HG03103 (cell line): ENCODE results near the gene TBXAS1.
"Not testable (repeated sequence)": the region's sequence is repeated elsewhere in the genome, so short reads cannot be mapped to it uniquely, and the experiment has no call there.

Experiments used
- ATAC-seq: cut with Tn5 transposase; IDR thresholded peaks from one replicate; pipeline ENCODE4 v1.9.1; 2021; ENCODE audit warnings: low read depth; ENCODE audit not compliant: unreplicated experiment

The TBXAS1 gene

DNA sequence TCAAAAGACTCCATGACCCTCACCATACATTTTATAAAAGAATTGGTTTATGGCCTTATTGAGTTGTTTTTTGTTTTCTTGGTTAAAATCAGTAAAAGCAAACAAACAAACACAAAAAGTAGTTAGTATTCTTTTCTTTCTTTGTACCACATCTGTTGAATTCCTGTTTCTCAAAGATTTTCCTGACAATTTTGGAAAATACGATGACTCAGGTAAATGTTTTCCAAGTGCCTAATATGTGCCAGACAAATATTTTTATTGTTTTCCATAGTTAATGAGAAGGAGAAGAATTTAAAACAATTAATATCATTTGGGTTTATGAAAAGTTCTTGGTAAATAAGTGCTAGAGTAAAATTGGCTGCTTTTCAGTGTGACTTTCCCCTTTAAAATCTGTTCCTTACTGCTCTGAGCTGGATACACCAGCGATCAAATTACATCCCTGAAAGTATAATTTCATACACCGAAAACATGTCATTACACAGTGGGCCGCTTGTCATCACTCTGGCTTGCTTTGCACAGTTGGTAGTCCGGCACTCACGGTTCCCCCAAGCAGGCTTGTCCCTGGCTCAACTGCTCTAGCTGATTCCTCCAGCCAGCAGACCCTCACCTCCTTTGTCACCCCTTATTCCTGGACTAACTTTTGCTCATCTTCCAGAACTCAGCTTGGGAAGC lies 80.5 kb downstream of the TBXAS1 start:
- no peak for ATAC-seq

DNA sequence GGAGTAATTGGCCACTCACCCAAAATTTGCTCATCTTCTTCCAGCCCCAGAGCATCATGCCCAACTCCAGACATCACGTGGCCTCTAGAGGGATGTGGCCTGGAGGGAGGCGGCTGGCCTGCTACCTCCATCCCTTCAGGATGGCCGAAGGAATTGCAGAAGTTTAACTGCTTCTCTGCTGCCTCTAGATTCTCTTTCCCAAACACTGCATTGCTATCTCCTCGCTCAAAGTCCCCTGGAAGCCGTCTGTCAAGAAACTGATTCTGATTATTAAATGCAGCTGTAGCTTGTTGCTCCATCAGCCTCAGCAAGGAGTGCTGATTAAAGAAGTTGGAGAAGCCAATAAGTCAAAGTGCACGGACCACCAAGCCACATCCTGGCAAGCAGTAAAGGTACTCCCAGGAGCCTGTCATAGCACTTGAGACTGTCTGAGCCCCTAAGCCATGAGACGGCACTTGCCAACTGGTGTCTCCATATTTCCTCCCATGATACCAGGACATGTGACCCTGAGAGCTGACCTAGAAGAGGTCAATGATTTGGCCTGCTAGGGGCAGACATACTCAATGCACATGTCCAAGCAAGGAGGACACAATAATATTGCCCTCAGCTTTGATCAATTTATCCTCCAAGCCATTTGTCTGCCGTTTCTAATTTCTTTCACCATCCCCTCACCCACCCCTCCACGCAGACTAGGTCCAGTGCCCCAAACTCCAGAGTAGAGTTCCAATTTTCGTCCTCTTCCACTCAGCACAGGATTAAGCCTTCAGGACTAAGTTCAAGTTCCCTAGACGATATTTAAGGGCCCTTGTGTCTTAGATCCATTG lies 84.2 kb downstream of the TBXAS1 start:
- no peak for ATAC-seq

DNA sequence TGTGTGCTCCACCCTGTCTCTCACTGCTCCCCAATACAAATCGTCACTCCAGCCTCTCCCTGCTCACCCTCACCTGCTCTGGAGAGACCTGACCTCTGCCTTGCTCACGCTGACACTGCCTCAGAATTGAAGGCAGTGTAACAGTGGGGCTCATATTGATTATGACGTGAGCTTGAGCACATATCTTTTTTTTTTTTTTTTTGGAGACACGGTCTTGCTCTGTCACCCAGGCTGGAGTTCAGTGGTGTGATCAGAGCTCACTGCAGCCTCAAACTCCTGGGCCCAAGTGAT lies 84.7 kb downstream of the TBXAS1 start:
- no peak for ATAC-seq

DNA sequence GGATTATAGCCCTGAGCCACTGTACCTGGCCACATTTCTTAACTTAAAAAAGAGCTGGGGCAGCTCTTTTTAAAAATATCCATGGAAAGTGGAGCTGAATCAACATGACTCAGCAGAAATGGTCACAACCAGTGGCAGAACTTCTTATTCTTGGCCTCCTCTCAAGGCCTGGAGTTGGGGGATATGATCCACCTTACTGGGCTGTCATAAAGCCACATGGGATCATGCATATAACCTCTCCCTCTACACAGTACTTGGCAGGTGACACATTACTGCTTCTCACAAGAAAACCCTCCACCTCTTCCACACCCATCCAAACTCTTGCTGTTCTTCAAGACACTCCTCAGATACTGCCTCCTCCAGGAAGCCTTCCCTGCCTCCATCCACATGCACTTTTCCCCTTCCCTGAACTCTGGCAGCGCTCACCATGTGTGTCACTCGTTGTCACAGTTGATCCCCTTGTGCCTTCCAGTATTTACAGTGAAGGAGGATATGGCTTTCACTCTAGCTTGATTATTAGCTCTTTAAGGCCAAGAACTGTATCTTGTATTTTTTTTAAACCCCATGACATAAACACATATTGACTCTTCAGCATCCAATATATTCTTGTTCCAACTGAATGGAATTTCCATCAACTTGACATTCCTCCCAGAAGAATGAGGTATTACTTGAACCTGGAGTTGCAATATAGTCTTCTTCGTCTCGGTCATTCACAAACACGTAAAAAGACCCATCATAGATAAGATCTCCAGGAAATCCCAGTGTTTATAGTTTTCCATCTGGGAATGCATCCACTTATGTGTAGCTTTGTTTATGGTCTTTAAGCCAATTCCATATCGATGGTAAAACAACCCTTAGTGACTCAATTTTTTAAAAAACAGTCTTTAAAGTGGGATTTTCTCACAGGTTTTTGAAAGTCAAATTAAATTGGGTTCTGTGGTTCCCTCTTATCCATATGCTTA lies 85.5 kb downstream of the TBXAS1 start:
- no peak for ATAC-seq

DNA sequence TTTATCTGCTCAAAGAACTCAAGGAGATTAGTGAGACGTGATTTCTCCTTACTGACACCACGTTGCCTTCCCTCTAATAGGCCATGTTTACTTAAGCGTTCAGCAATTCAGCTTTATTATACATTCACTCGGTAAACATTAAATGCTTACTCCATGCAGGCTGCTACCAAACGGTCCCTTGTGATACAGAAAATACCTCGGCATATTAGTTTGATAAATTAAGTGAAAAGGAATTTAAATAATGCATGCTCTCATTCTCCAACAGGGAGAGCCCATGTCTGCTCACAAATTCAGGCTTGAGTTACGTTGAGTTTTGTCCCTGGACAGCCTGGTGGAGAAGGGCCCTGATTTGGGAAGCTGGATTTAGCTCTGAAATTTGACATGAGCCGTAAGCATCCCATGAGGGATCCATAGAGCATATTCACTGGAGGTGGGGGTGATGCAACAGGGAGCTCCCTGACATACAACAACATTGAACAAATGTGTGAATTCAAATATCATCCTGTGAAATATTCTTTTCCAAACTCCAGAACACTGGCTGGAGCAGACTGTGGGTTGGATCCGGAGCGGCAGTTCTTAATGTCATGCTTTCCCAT lies 86.3 kb downstream of the TBXAS1 start:
- ATAC-seq = no peak

DNA sequence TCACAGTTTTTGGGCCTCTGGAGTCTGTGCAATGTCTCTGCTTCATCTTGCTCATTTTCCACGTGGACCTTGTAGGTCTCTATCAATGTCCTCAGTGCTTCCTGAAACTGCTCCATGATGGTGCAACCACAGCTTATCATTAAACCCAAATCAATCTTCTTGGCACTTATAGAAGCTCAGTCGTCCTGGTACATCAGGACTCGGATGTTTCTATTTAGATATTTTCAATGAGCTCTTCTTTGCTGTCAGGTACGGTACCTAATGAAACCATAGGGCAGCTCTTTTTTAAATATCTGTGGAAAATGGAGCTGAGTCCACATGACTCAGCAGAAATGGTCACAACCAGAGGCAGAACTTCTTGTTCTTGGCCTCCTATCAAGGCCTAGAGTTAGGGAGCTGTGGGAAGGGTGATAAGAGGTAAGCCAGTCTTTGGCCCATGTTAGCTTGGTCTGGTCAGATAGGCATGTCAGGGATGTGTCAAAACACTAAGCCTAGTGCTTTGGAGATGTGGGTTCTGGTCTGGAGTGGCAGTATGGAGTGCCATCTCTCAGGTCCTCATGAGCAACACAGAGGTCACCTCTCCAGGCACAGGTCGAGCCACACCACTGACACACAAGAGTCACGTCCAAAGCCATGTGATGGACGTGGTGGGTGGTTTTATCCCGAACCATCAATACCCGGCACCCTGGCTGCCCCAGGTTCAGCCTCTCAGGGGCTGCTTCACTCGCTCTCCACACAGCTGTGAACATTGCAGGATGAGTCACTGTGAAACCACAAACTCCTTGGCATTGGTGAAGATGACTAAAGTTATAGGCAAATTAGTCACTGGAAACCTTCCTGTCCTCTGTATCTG lies 87.0 kb downstream of the TBXAS1 start:
- ATAC-seq = peak; percentile 87

DNA sequence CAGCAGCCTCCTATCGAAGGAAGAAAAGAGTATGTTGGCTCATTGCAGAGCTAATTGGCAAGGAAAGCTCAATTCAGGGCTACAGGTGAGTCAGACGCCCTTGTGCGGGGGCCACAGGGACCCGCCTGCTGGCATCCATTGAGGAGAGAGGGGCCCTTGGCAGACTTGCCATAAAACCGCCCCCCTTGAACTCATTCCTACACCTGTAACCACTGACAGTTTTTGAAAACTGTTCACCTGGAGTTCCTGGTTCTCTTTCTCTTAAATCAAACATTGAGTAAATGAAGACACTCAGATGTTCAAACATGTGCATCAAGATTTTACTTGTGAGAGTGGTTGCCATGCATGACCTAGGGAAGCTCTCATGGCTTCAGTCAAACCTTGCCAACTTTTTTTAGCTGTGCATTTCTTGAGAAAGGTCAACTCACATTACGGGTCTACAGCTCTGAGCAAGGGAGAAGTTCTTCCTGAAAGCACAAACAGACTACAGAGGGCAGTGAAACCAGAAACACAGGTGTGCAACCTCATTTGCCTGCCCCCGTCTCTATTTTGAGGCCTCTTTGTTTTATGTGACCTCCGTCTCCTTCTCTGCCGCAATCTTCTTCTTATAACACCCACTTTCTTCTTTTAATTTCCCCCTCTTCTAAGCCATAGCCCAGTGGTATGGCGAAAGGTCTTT lies 87.8 kb downstream of the TBXAS1 start:
- ATAC-seq = peak; percentile 66

DNA sequence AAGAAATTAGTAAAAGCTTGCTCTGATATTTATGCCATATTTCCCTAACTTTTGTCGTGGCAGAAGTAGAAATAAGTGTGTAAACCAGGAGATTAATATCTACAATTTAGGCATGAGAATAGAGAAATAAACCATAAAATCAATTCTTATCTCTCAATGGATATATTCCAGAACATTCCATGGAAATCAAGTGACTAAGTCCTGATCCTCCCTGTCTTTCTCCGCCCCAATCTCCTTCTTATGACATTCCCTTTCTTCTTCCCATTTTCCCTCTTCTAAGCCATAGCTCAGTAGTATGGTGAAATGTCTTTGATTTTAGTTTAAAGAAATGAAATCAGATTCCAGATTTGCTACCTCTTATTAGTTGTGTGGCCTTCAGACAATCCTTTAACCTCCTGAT lies 88.8 kb downstream of the TBXAS1 start:
- no peak for ATAC-seq

DNA sequence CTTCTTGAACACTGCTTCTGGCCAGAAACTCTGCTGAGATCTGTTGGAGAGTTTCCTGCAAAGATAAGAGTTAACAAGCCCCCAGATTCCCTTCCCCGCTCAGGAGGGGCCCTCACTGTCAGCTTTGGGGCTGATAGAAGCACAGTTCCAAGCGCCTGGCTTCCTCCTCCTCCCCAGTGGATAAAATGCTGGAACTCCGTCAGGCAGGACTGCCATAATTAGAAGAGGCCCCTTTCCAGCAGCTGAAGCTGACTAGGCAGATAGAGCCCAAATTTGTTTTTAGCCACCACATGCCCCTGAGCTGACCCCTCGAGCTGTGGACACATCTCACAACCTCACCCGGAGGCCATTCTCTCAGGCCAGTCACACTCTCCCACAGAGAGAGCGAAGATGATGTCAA lies 89.4 kb downstream of the TBXAS1 start:
- ATAC-seq = no peak

DNA sequence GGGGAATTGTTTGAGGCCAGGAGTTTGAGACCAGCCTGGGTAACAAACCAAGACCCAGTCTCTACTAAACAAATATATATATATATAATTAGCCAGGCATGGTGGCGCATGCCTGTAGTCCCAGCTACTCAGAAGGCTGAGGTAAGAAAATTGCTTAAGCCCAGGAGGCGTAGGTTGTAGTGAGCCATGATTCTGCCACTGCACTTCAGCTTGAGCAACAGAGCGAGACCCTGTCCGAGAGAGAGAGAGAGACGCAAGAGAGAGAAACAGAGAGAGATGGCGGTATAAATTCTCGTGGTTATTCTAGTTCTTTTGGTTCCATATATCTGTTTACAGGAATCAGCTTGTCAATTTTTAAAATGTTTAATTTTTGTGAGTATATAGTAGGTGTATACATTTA lies 94.0 kb downstream of the TBXAS1 start:
- no peak for ATAC-seq

DNA sequence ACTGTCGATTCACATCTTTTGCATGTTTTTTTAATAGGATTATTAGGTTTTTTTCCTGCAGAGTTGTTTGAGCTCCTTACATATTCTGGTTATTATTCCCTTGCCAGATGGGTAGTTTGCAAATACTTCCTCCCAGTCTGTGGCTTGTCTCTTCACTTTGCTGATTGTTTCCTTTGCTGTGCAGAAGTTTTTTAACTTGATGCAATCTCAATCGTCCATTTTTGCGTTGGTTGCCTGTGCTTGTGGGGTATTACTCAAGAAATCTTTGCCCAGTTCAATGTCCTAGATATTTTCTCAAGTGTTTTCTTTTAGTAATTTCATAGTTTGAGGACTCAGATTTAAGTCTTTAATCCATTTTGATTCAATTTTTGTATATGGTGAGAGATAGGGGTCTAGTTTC lies 95.4 kb downstream of the TBXAS1 start:
- no peak for ATAC-seq

DNA sequence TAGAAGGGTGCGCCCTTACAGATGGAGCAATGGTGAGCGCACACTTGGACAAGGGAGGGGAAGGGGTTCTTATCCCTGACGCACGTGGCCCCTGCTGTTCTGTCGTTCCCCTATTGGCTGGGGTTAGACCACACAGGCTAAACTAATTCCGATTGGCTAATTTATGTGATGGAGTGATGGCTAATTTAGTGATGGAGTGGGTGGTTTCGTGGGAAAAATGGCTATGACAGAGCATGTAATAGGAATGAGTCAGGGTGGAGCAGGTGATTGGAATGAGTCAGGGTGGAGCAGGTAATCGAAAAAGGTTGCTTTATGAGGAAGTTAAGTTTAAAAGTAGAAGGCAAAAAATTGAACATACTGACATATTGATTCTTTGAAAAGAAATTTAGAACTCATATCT lies 100.2 kb downstream of the TBXAS1 start:
- ATAC-seq = not testable (repeated sequence)

DNA sequence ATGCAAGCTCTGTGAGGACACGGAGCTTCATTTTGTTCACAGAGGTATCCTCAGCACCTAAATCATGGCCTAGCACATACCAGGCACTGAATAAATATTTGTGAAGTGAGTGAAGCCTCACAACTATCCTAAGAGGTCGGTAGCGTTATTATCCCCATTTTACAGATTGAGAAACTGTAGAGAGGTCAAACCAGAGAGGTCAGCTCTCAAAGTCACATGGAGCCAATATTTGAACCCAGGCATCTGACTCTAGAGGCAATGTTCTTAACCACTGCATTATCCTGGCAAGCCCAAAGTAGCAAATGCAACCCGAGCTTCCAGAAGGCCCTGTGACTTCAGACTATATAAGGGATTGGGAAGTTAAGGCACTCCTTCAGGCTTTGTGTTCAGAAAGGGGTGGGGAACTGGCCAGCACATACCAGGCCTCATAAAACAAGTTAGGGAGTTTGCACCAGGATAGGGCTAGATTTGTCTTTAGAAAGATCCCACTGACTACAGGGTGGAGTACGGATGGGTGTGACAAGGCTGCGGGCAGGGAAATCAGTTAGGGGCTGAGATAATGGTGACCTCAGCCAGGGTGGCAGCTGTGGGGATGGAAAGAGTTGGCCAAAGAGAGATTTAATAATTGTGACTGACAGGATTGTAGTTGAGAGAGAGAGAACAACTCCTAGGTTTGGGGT lies 101.4 kb downstream of the TBXAS1 start:
- ATAC-seq = no peak

DNA sequence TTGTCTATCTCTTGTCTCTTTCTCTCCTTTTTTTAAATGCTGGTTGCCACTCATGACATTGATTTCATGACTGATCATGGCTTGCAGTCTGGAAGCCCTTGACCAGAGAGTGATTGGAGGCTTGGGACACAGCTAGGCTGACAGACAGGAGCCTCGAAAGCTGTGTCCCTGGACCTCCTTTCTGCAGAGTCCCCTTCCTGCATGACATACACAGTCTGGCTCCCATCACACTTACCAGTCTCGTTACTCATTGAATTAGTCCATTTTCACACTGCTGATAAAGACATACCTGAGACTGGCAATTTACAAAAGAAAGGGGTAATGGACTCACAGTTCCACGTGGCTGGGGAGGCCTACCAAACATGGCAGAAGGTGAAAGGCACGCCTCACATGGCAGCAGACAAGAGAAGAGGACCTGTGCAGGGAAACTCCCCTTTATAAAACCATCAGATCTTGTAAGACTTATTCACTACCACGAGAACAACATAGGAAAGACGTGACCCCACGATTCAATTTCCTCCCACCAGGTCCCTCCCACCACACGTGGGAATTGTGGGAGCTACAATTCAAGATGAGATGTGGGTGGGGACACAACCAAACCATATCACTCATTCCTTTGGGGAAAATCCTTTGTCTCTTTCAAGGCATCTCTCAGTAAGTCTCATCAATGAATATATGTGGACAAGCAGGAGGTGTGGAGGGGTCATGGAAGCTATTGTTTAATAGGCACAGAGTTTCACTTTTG lies 102.3 kb downstream of the TBXAS1 start:
- ATAC-seq = no peak

DNA sequence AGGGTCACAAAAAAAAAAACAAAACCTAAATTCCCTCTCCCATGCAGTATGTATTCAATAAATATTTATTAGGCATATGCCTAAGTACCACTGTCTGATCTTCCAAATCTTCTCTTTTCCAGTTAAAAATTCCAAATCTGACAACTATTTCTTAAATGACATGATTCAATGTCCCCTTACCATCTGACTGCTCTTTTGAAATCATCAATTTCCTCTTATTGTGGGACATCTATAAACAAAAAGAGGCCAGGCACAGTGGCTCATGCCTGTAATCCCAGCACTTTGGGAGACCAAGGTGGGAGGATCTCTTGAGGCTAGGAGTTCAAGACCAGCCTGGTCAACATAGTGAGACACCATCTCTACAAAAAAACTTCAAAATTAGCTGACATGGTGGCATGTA lies 103.5 kb downstream of the TBXAS1 start:
- no peak for ATAC-seq

DNA sequence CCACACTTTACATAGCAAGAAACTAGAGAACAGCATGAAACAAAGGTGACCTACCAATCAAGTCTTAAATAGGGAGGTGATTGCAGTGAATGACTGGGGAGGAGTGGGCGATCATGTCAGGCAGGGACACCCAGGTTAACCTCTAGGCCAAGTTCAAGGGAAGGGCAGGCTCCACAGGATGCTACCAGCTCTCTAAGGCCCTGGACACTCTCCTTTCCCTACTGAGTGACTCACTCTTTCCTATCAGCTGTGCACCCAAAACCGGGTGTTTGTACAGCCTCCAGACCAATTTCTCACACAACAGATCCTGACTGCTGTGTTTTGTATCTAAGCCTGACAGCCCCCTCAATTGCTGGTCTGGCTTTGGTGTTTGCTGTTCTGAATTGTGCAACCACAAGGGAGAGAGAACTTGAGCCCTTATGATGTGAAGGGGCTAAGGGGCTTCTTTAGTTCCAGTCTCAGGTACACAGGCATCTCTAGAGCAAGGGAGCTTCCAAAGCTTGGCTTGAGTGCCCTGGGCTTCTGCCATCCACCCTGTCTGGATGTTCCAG lies 107.8 kb downstream of the TBXAS1 start:
- ATAC-seq = no peak

DNA sequence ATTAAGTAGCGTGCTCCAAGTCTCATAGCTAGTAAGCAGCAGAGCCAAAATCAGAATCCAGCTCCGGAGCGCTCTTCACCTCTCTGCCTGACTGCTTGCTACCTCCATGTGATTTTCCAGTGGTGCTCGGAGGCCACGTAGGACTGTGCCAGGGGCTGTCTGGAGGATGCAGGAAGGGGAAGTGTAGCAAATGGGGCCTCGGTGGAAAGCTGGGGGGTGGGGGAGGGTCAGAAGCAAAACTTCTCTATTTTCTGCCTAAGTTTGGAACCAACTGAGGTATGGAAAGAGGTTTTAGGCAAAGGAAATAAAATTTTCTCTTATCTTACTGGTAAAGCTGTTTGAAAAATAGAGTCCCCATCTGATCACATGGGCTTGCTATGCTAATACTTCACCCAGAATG lies 108.7 kb downstream of the TBXAS1 start:
- ATAC-seq = no peak

DNA sequence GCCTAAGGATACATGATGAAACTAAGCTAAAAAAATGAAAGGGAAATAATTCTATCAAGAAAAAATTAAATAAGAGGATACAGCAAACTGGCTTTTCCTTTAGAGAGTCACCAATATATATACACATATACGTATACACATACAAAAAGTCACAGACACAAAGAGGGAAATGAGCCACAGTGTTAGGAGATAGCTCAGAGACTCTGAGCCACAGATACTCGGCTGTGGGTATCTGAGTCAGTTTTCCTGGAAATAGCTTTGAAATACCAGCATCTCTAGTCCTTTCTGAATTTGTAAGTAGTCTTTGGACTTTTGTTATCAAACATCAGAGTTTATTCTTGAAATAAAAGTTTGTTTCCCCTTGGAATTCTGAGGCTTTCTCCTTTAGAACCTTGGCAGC lies 111.8 kb downstream of the TBXAS1 start:
- ATAC-seq = no peak
